GM11168 (cell line): ENCODE results near the gene DNAJB13.
"Not testable (repeated sequence)": the region's sequence is repeated elsewhere in the genome, so short reads cannot be mapped to it uniquely, and the experiment has no call there.

Source experiments
- in situ Hi-C: fragments of 300-500 bp; cut with MboI; formaldehyde crosslinking; loops from one replicate; pipeline ENCODE4 v1.12.0; 2022; ENCODE audit warnings: low sequenced_read_pairs; ENCODE audit not compliant: unreplicated experiment

The DNAJB13 gene

GRCh38 chr11:73975479-73975757 lies 24.6 kb downstream of the DNAJB13 start:
- in situ Hi-C loops = no loop called here

GRCh38 chr11:73976451-73977151 lies 25.8 kb downstream of the DNAJB13 start:
- in situ Hi-C loops = no loop called here

GRCh38 chr11:73977856-73978519 lies 27.2 kb downstream of the DNAJB13 start:
- in situ Hi-C loops = no loop called here

- in situ Hi-C loops = no loop called here
These were observed 27.8 kb downstream of the DNAJB13 start for GRCh38 chr11:73978576-73979086.

- in situ Hi-C loops = no loop called here
These were observed 29.5 kb downstream of the DNAJB13 start for GRCh38 chr11:73980001-73980961.

GRCh38 chr11:73981051-73981805 lies 30.4 kb downstream of the DNAJB13 start:
- in situ Hi-C loops = no loop called here

- in situ Hi-C loops = no loop called here
These were observed 31.8 kb downstream of the DNAJB13 start, which contains the start of gene UCP2 for GRCh38 chr11:73982595-73982989. Gene UCP2, minus strand, starts transcription at chr11:73982843. Its CDS starts 4,465 bp downstream, at chr11:73978378.

GRCh38 chr11:73982990-73983740 lies 32.3 kb downstream of the DNAJB13 start:
- in situ Hi-C loops = no loop called here

GRCh38 chr11:73983741-73984538 lies 33.1 kb downstream of the DNAJB13 start:
- in situ Hi-C loops = no loop called here

GRCh38 chr11:73985661-73986060 lies 34.8 kb downstream of the DNAJB13 start:
- in situ Hi-C loops = not testable (repeated sequence)

- in situ Hi-C loops = no loop called here
These were observed 37.4 kb downstream of the DNAJB13 start for GRCh38 chr11:73988227-73988626.

- in situ Hi-C loops = no loop called here
These were observed 38.3 kb downstream of the DNAJB13 start for GRCh38 chr11:73989156-73989555.

GRCh38 chr11:73990730-73991129 lies 39.9 kb downstream of the DNAJB13 start:
- in situ Hi-C loops = no loop called here

- in situ Hi-C loops = no loop called here
These were observed 40.7 kb downstream of the DNAJB13 start for GRCh38 chr11:73991471-73992006.

GRCh38 chr11:73995247-73995646 lies 44.4 kb downstream of the DNAJB13 start:
- in situ Hi-C loops = no loop called here

GRCh38 chr11:73995731-73996130 lies 44.9 kb downstream of the DNAJB13 start:
- in situ Hi-C loops = no loop called here

- in situ Hi-C loops = no loop called here
These were observed 45.4 kb downstream of the DNAJB13 start for GRCh38 chr11:73996161-73996747.
